Cardiac fibroblast (primary cell): Measurements from ENCODE around the gene CMTM4.
A peak's percentile ranks its signal among the peaks of the same experiment; 100 is the strongest.

ENCODE experiments used
- DNase-seq, 2 donors: peaks; one replicate each; pipeline versions ENCODE4 v3.0.0 to v3.0.0-alpha.2; 2010; ENCODE audit warnings: low read depth in 2 of 2
- H3K4me3 ChIP-seq, 2 donors: replicated peaks in 1 of 2; 1 replicate in 1 of 2; 2 replicates in 1 of 2; pipeline ENCODE4 v1.5.1; 2011; ENCODE audit warnings: low read depth in 2 of 2, low read length in 2 of 2, mild to moderate bottlenecking in 2 of 2, moderate library complexity in 1 of 2
- TF ChIP-seq, protein P1 (sequence below): IDR thresholded peaks from one replicate; pipeline ENCODE4 v1.5.1; 2011; ENCODE audit warnings: low read depth, mild to moderate bottlenecking, low read length, inconsistent platforms

CMTM4 gene

DNA sequence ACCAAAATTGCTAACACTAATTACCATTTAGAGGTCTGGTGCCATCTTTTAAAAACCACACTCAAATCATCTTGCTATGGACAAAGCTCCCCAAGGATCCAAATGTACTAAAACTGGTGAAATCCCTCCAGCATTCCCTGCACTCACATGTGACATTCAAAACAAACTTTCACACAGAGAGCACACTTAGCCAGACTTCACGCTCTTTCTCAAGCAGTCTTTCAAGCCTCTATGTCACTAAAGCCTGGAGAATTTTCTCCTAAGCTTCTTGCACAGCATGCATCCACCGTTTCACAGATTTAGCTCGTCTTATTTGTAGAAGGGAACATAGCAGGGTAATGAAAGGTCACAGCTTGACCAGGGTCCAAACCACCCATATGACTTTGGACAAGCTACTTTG is 72.8 kb downstream of the CMTM4 start:
- DNase-seq = no peak
- H3K4me3 ChIP-seq = no peak overlapping the region
- TF ChIP-seq, protein P1, sequence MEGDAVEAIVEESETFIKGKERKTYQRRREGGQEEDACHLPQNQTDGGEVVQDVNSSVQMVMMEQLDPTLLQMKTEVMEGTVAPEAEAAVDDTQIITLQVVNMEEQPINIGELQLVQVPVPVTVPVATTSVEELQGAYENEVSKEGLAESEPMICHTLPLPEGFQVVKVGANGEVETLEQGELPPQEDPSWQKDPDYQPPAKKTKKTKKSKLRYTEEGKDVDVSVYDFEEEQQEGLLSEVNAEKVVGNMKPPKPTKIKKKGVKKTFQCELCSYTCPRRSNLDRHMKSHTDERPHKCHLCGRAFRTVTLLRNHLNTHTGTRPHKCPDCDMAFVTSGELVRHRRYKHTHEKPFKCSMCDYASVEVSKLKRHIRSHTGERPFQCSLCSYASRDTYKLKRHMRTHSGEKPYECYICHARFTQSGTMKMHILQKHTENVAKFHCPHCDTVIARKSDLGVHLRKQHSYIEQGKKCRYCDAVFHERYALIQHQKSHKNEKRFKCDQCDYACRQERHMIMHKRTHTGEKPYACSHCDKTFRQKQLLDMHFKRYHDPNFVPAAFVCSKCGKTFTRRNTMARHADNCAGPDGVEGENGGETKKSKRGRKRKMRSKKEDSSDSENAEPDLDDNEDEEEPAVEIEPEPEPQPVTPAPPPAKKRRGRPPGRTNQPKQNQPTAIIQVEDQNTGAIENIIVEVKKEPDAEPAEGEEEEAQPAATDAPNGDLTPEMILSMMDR = no peak

DNA sequence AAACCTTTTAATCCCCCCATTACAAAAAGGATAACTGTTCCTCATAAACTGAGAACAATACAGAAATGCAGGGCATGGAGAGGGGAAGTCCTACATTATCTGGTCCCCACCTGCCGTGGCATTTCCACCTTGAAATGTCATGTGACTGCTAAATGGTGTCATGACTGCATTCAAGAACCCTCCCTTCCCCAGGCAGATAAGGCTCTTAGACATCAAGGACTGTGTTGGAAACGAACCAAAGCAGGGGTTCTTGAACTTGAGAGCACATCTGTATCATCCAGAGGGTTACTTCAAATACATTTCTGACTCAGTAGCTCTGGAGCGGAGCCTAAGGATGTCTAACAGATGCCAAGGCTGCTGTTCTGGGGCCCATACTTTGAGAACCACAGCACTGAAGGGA is 73.7 kb downstream of the CMTM4 start:
- DNase-seq = no peak
- TF ChIP-seq, protein P1 = no peak
- H3K4me3 ChIP-seq = no peak overlapping the region

DNA sequence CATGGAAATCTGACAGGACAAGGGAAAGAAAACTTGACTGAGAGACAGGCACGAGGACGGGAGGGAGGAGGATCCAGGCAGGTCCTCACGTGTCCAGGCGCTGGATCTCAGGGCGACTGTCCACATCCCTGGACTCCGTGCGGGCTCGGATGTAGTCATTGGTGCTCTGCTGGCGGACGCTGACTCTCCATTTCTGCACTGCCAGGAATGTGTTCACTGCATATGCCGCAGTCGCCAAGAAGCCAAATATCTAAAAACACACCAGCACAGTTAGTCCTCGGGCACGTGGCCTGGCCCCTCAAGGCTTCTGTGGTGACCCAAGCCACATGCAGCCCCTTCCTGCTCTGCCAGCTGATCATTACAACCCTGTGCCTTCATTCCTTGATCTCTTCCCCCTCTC is 74.6 kb downstream of the CMTM4 start:
- no peak for DNase-seq
- TF ChIP-seq, protein P1 = no peak
- no peak overlapping the region for H3K4me3 ChIP-seq

DNA sequence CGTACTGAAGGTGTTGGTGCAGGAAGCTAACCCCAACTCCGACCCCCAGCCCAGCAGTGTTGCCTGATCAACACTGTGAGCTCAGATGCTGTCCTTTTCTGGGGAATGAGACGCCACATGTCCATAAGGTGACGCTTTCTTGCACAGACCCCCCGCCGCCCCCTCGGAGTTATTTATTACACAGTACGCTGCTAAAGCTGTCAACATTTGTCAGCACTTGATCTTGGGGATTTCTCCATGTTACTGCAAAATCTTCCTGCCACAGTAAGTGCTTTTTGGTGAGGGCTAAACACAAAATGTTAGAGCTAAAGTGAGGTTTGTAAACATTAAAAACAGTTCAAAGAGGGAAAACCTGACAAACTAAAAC is 76.1 kb downstream of the CMTM4 start:
- no peak overlapping the region for H3K4me3 ChIP-seq
- no peak for DNase-seq
- TF ChIP-seq, protein P1 = no peak

DNA sequence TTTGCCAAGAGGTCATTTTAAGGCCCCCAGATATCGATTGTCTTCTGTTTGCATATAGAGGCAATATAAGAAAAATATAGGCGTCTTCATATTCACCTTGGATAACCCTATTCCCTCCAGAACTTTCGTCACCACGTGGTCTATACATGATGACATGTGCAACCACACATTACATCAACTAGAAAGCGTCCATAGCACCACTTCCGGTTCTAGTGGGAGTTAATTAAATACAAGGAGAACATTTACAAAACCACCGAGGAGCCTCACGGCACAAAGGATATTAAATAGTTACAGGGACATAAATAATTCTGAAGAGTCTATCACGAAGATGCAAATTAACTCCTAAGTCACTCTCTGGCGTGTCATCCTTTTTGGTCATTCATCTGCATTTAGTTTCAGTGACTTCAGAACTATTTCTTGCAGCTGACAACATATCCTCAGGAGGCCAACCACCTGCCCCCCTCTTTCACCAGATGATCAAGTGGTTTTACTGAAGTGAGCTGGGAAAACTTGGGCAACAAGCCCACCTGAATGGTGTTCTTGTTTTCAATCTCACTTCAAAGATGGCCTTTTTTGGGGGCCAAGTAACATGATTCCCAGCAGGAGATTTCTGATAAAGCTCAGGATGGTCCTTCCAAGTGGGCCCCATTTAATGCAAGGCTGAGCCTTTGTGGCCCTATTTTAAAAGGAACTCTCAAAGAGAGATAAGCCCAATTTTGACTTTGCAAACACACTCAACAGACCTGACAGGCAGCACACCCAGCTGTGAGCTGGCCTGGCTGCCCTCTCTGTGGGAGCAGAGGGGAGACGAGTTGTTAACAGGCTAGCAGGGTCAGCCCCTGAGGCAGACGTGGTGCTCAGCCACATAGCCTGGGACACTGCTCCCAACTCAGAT is 76.8 kb downstream of the CMTM4 start:
- TF ChIP-seq, protein P1 = no peak
- DNase-seq = peak; percentile 66 to 76
- H3K4me3 ChIP-seq = no peak overlapping the region

DNA sequence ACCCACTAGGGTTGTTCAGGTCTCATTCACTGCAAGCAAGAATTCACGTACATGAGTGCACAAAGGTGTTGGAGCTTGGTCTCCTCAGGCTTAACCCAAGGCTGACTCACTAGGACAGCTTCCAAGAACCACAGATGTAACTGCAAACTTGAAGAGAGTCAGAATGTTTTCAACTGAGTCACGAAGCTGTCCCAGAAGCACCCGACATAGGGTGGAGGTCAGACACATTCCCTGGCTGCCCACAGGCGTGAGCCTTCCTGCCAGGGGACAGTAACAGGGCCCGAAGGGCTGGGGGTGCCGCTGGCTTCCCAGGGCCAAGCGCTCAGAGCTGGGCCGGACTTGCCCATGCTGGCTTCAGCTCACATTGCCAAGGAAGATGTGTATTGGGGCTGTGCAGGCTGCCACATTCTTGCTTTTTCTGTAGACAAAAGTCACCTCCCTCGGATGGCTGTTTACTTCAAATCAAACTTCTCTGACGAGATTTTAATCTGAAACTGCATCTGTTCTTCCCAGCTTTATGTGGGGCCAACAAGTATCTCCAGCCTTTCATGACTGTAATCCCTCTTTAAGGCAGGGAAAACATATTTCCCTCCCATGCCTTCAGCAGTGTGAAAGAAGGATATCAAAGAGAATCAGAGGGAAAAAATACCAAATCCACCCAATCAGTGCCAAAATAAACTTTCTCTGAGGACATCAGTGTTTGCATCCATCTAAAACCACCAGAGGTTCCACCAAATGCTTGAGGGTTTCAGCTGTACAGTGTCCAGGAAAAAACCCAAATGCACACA is 77.8 kb downstream of the CMTM4 start:
- peak; percentile 84 to 98 for DNase-seq
- TF ChIP-seq, protein P1 = no peak
- no peak overlapping the region for H3K4me3 ChIP-seq
